GM12874 (cell line): Measurements from ENCODE around the gene NR1I3.

Experiments
- CTCF ChIP-seq: IDR thresholded peaks from 2 replicates; pipeline ENCODE4 v1.5.1; 2011; ENCODE audit warnings: low read depth, mild to moderate bottlenecking, control low read depth, low read length, moderate library complexity; ENCODE audit not compliant: insufficient read depth

NR1I3 gene

GRCh38 chr1:161219078-161219892, 18.7 kb downstream of the NR1I3 start:
- no peak for TF ChIP-seq CTCF

DNA sequence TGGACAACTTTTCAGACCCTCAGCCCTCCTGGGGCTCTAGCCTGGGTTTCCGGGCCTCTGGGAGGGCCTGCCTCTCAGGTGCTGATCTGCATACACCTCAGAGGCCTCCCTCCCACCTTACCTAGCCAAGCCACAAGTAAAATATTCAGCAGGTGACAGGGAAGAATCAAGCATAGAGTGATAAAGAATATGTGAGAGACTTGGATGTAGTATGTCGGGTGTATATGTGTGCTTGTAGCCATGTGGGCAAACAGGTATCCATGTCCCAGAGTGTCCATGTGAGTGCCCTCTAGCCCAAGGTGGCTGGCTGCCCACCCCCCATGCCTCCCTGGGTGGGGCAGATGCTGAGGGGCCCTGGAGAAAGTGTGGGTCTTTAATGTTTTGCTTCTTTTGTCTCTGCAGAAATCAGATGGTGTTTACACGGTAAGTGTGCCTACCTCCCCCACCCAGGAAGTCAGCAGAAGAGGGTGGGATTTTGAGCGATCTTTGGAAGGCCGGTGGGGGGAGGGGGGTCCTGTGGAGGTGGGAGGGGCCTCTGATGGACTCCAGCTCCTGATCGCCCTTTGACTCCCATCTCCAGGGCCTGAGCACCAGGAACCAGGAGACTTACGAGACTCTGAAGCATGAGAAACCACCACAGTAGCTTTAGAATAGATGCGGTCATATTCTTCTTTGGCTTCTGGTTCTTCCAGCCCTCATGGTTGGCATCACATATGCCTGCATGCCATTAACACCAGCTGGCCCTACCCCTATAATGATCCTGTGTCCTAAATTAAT, 19.5 kb downstream of the NR1I3 start:
- TF ChIP-seq CTCF = no peak

- no peak for TF ChIP-seq CTCF
Measured at GRCh38 chr1:161217831-161218230, 20.2 kb downstream of the NR1I3 start.

DNA sequence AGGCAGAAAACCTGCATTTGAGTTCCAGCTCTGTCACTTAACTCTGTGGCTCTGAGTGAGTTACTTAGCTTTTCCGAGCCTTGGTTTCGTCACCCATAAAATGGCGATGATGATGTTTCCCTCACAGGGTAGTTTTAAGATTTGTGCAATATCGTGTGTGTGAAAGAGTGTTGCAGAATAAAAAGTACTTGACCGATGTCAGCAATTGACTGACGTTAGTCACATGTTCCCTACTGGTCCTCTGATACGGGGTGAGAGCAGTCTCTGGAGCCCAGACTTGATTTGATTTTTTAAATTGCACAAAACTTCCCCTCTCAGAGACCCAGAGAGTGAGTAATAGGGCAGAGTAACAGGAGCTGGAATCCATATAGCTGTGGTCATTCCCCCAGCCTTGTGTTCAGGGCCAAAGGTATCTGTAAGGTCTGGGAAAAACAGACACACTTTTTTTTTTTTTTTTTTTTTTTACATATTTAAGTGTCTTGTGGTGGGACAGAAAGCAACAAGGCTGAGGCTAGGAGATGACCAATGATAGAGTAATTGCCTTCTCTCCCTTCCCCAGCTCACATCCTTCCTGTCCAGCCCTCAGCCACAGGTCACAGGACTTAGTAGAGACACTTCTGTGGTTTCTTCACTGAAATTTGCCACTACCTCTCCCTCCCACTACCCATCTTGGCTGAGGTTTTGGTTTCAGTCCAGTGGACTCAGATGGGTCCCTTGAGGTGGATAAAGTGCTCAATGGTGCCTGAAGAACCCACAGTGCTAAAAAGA, 20.9 kb downstream of the NR1I3 start:
- TF ChIP-seq CTCF = no peak

- TF ChIP-seq CTCF = no peak
Measured at GRCh38 chr1:161215076-161215475, 22.9 kb downstream of the NR1I3 start, which contains the start of gene FCER1G. FCER1G (plus strand) TSS chr1:161215295; CDS start chr1:161215322, 27 bp downstream.

GRCh38 chr1:161214369-161214768, 23.6 kb downstream of the NR1I3 start:
- no peak for TF ChIP-seq CTCF
